Measurements from ENCODE around the gene PITX1.

DNA sequence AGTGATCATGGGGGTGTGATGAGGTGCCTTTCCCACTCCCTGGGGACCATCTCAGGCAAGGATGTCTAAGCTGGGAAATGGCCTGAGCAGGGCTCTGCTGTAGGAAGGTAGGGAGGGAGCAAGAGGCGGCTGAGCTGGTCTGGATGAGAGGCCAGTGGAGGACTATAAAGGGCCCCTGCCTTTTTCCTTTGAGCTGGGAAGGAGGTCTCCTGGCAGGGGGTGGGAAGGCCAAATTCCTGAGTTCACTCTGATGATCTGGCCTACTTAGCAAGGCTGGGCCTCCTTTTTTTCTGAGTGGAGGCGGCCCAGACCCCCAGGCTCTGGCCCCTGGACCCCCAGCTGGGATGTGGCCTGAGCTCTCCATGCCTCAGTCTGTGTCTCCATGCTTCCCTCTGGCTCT lies 14.3 kb upstream of the PITX1 start:
- TF ChIP-seq EZH2 (IDR thresholded peaks at IDR 0.05; ENCODE audit: insufficient read depth, poor library complexity, severe bottlenecking): no peak
- TF ChIP-seq EZH2phosphoT487 (IDR thresholded peaks at IDR 0.05; ENCODE audit: insufficient read depth, low read depth): no peak
